Upper lobe of right lung (tissue), 1 donor: ENCODE results near the gene MS4A18. TPM values are rescaled to one million over a fixed set of nuclear protein-coding genes. Genes with fewer than 3 reads are reported as not detected.

ENCODE experiments used
- ATAC-seq: fragments of 200-7000 bp; cut with Tn5 transposase; one replicate; pipeline ENCODE4 v1.9.1; 2020; ENCODE audit warnings: mild to moderate bottlenecking, moderate library complexity
- DNase-seq: peaks from one replicate; pipeline ENCODE4 v3.0.0-alpha.2; 2020
- H3K27ac ChIP-seq: fragments of 200-600 bp; one replicate; pipeline ENCODE4 v1.8.0; 2022
- H3K27me3 ChIP-seq: fragments of 200-600 bp; one replicate; pipeline ENCODE4 v1.8.0; 2022; ENCODE audit warnings: mild to moderate bottlenecking
- H3K36me3 ChIP-seq: fragments of 200-600 bp; one replicate; pipeline ENCODE4 v1.8.0; 2022
- H3K4me1 ChIP-seq: fragments of 200-600 bp; one replicate; pipeline ENCODE4 v1.8.0; 2022
- H3K4me3 ChIP-seq: fragments of 200-600 bp; one replicate; pipeline ENCODE4 v1.8.0; 2022; ENCODE audit warnings: mild to moderate bottlenecking
- H3K9me3 ChIP-seq: fragments of 200-600 bp; one replicate; pipeline ENCODE4 v1.8.0; 2022
- CTCF ChIP-seq: fragments of 200-600 bp; IDR thresholded peaks from one replicate; pipeline ENCODE4 v1.8.0; 2022; ENCODE audit warnings: antibody characterized with exemption
- intact Hi-C: fragments of 100-400 bp; cut with DNase I; formaldehyde crosslinking; loops from one replicate; pipeline ENCODE4 v1.11.0; 2022
- total RNA-seq: library from RNA; stranded (reverse); fragmentation: NEBNext Ultra II Directional; extraction: Animal tissue kit (Norgen Biotek cat#: 25700); gene quantifications from one replicate; pipeline ENCODE4 v1.2.1, GENCODE V29; 2021
- donor health status: DM: no; HTN: yes; CAD: no; lungs with severe emphysema.

MS4A18 gene
- total RNA-seq, 1 donor from 2014 or later, result not detected

GRCh38 chr11:60766547-60766946, 42.0 kb downstream of the MS4A18 start:
- Histone ChIP-seq H3K4me1 (no peaks in the 10 kb centered on the region), H3K27ac (no peak overlapping the region), H3K4me3 (no peak overlapping the region), H3K36me3 (no peaks in the 10 kb centered on the region), H3K9me3 (no peaks in the 10 kb centered on the region), H3K27me3 (peaks cover 29% of the 10 kb centered on the region)
- intact Hi-C loops, result no loop called here
- TF ChIP-seq CTCF, result no peak
- ATAC-seq (no peak), DNase-seq (no peak)

- ATAC-seq (peak; percentile 32), DNase-seq (peak; percentile 57)
- Histone ChIP-seq H3K4me1 (no peaks in the 10 kb centered on the region), H3K9me3 (no peaks in the 10 kb centered on the region), H3K4me3 (no peak overlapping the region), H3K36me3 (no peaks in the 10 kb centered on the region), H3K27ac (no peak overlapping the region), H3K27me3 (peaks cover 29% of the 10 kb centered on the region)
- intact Hi-C loops, result no loop called here
- peak; percentile 38 for TF ChIP-seq CTCF
Observed at GRCh38 chr11:60767388-60767811, 42.9 kb downstream of the MS4A18 start.

GRCh38 chr11:60768202-60768601, 43.7 kb downstream of the MS4A18 start:
- intact Hi-C loops, result no loop called here
- Histone ChIP-seq H3K9me3 (no peaks in the 10 kb centered on the region), H3K4me1 (no peaks in the 10 kb centered on the region), H3K27me3 (peaks cover 23% of the 10 kb centered on the region), H3K36me3 (no peaks in the 10 kb centered on the region), H3K27ac (no peak overlapping the region), H3K4me3 (no peak overlapping the region)
- DNase-seq (peak; percentile 43), ATAC-seq (no peak)
- TF ChIP-seq CTCF, result no peak

- peaks cover 17% of the 10 kb centered on the region for H3K27me3 ChIP-seq
- H3K27ac ChIP-seq, result no peak overlapping the region
- DNase-seq, result peak; percentile 35
- H3K4me1 ChIP-seq, result no peaks in the 10 kb centered on the region
- no peak overlapping the region for H3K4me3 ChIP-seq
- intact Hi-C loops, result no loop called here
- ATAC-seq, result no peak
- no peaks in the 10 kb centered on the region for H3K36me3 ChIP-seq
- no peaks in the 10 kb centered on the region for H3K9me3 ChIP-seq
- TF ChIP-seq CTCF, result no peak
Observed at GRCh38 chr11:60769273-60769672, 44.8 kb downstream of the MS4A18 start.

GRCh38 chr11:60769811-60770210, 45.3 kb downstream of the MS4A18 start:
- DNase-seq, result peak; percentile 58
- ATAC-seq, result no peak
- intact Hi-C loops, result no loop called here
- Histone ChIP-seq H3K4me1 (no peaks in the 10 kb centered on the region), H3K27ac (no peak overlapping the region), H3K4me3 (no peak overlapping the region), H3K9me3 (no peaks in the 10 kb centered on the region), H3K27me3 (peaks cover 17% of the 10 kb centered on the region), H3K36me3 (no peaks in the 10 kb centered on the region)
- TF ChIP-seq CTCF, result no peak

- DNase-seq (no peak), ATAC-seq (no peak)
- Histone ChIP-seq H3K4me3 (no peak overlapping the region), H3K4me1 (peaks cover 6% of the 10 kb centered on the region), H3K36me3 (no peaks in the 10 kb centered on the region), H3K27ac (no peak overlapping the region), H3K9me3 (no peaks in the 10 kb centered on the region), H3K27me3 (peaks cover 17% of the 10 kb centered on the region)
- TF ChIP-seq CTCF, result no peak
- intact Hi-C loops, result no loop called here
Observed at GRCh38 chr11:60771146-60771545, 46.6 kb downstream of the MS4A18 start.
